ENCODE results near the gene FOXK2.
A peak's percentile ranks its signal among the peaks of the same experiment; 100 is the strongest.

Gene FOXK2

GRCh38 chr17:82639628-82640027 lies 120.1 kb downstream of the FOXK2 start:
- no peak for DNase-seq (ENCODE audit: low read depth, low spot score)

GRCh38 chr17:82640036-82640435 lies 120.5 kb downstream of the FOXK2 start:
- DNase-seq (ENCODE audit: low read depth, low spot score), result no peak

- no peak for DNase-seq (ENCODE audit: low read depth, low spot score)
Measured at GRCh38 chr17:82642022-82642421, 122.5 kb downstream of the FOXK2 start.

GRCh38 chr17:82644148-82644547 lies 124.6 kb downstream of the FOXK2 start:
- DNase-seq (ENCODE audit: low read depth, low spot score), result no peak

GRCh38 chr17:82645516-82645915 lies 126.0 kb downstream of the FOXK2 start:
- no peak for DNase-seq (ENCODE audit: low read depth, low spot score)

- DNase-seq (ENCODE audit: low read depth, low spot score), result no peak
Measured at GRCh38 chr17:82647593-82648164, 128.1 kb downstream of the FOXK2 start.

- peak; percentile 88 for DNase-seq (ENCODE audit: low read depth, low spot score)
Measured at GRCh38 chr17:82648165-82648668, 128.7 kb downstream of the FOXK2 start, which contains the start of gene WDR45B. Gene WDR45B (minus strand): TSS chr17:82648444. CDS start chr17:82648340, 104 bp downstream.

- DNase-seq (ENCODE audit: low read depth, low spot score), result no peak
Measured at GRCh38 chr17:82648742-82649331, 129.3 kb downstream of the FOXK2 start.

GRCh38 chr17:82649501-82650261 lies 130.1 kb downstream of the FOXK2 start:
- no peak for DNase-seq (ENCODE audit: low read depth, low spot score)

- DNase-seq (ENCODE audit: low read depth, low spot score), result no peak
Measured at GRCh38 chr17:82650723-82651122, 131.2 kb downstream of the FOXK2 start.

- no peak for DNase-seq (ENCODE audit: low read depth, low spot score)
Measured at GRCh38 chr17:82653651-82654528, 134.4 kb downstream of the FOXK2 start.
